ENCODE measurements around the gene TRPV6. TPM values are rescaled to one million over a fixed set of nuclear protein-coding genes. Genes with fewer than 3 reads are reported as not detected.
A peak's percentile ranks its signal among the peaks of the same experiment; 100 is the strongest.

Gene TRPV6
- total and polyA plus RNA-seq, 10 donors: 0.05 to 0.32 (median 0.25) TPM; not detected in 3

DNA sequence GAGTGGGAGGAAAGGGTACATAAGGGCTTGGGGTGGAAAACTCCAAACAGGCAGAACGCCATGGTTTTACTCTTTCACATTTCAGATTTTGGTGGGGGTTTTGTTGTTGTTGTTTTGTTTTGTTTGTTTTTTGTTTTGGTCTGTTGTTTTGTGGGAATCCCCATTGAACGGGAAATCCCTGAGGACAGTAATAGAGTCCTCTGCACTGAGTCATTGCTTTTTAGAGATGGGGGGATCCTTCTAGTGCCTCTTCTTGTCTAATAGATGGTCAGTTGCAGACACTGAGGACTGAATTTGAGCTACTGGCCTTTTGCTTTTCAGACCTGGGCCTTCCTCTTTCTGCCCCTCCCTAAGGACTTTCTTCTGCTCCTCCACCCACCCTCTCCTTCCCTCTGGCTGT lies 28.0 kb upstream of the TRPV6 start:
- Histone ChIP-seq H3K4me3 (no peak overlapping the region), H3K27me3 (replicated peaks in 1 of 7) (peaks cover 0 to 6% (median 0%) of the 10 kb centered on the region in 7 donors), H3K4me1 (peaks cover 0 to 18% (median 0%) of the 10 kb centered on the region in 6 donors), H3K27ac (no peak overlapping the region), H3K36me3 (no peaks in the 10 kb centered on the region), H3K9me3 (no peaks in the 10 kb centered on the region)
- intact Hi-C loops (cut with DNase I; ENCODE audit: low total_unique reads): no loop called here
- DNase-seq: no peak
- TF ChIP-seq, protein P1, sequence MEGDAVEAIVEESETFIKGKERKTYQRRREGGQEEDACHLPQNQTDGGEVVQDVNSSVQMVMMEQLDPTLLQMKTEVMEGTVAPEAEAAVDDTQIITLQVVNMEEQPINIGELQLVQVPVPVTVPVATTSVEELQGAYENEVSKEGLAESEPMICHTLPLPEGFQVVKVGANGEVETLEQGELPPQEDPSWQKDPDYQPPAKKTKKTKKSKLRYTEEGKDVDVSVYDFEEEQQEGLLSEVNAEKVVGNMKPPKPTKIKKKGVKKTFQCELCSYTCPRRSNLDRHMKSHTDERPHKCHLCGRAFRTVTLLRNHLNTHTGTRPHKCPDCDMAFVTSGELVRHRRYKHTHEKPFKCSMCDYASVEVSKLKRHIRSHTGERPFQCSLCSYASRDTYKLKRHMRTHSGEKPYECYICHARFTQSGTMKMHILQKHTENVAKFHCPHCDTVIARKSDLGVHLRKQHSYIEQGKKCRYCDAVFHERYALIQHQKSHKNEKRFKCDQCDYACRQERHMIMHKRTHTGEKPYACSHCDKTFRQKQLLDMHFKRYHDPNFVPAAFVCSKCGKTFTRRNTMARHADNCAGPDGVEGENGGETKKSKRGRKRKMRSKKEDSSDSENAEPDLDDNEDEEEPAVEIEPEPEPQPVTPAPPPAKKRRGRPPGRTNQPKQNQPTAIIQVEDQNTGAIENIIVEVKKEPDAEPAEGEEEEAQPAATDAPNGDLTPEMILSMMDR (IDR thresholded peaks at IDR 0.05 in 8 of 11, conservative IDR thresholded peaks at IDR 0.05 in 3 of 11): no peak
- TF ChIP-seq POLR2A (IDR thresholded peaks at IDR 0.05) (no peak), POLR2AphosphoS5 (IDR thresholded peaks at IDR 0.05) (no peak)
- WGBS, 5 donors: 69 to 93% (median 81%) methylated on average over 2 of the region's 2 CpGs

DNA sequence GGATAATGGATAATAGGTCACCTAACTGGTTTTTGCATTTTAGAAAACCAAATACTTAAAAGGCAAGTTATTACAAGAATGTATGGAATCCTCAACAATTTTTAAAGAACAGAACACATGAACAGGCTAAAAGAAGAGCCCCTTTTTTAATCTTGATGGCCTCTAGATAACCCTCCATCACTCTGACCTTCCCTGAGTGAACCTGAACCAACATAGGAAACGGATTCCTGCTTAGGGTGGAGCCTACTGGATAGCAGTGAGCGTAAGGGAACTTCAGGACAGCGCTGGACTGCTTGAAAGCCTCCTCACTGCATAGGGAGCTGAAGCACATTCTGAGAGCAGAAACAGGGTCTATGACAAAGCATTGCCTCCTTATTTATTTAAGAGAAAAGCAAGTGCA lies 27.5 kb upstream of the TRPV6 start:
- no peak for DNase-seq
- Histone ChIP-seq H3K36me3 (no peaks in the 10 kb centered on the region), H3K9me3 (no peaks in the 10 kb centered on the region), H3K4me3 (no peak overlapping the region), H3K27ac (no peak overlapping the region), H3K4me1 (peaks cover 0 to 18% (median 0%) of the 10 kb centered on the region in 6 donors), H3K27me3 (replicated peaks in 1 of 7) (peaks cover 0 to 10% (median 0%) of the 10 kb centered on the region in 7 donors)
- intact Hi-C loops (cut with DNase I; ENCODE audit: low total_unique reads): no loop called here
- 47 to 77% (median 69%) methylated on average over 3 of the region's 3 CpGs for WGBS, 5 donors
- TF ChIP-seq POLR2AphosphoS5 (IDR thresholded peaks at IDR 0.05): no peak
- TF ChIP-seq, protein P1 (IDR thresholded peaks at IDR 0.05 in 8 of 11, conservative IDR thresholded peaks at IDR 0.05 in 3 of 11): no peak

DNA sequence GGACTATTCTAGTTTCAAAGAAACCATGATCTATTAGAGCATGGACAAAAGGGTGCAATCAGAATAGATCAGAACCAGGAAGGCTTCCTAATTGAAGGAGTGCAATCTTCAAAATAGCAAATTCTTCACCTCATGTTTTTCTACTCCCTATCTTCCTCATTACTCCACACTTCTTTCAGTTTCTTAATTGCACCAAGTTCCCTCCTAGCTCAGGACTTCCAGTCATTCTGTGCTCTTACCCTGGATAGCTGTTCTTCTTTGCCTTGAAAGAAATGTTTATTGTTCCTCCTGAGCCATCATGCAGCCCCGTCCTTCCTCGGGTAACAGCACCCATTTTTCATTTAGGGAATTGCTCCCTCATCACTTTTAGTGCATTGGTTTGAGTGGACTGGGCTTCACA lies 24.9 kb upstream of the TRPV6 start:
- intact Hi-C loops (cut with DNase I; ENCODE audit: low total_unique reads): no loop called here
- Histone ChIP-seq H3K4me3 (no peak overlapping the region), H3K36me3 (no peaks in the 10 kb centered on the region), H3K9me3 (no peaks in the 10 kb centered on the region), H3K27me3 (replicated peaks in 1 of 7) (peaks cover 0 to 10% (median 0%) of the 10 kb centered on the region in 7 donors), H3K27ac (peak overlapping the region in 1 of 8 donors; percentile 36), H3K4me1 (peaks cover 0 to 18% (median 0%) of the 10 kb centered on the region in 6 donors)
- TF ChIP-seq POLR2A (IDR thresholded peaks at IDR 0.05): no peak
- TF ChIP-seq, protein P1 (IDR thresholded peaks at IDR 0.05 in 8 of 11, conservative IDR thresholded peaks at IDR 0.05 in 3 of 11): no peak
- no peak for TF ChIP-seq POLR2AphosphoS5 (IDR thresholded peaks at IDR 0.05)
- DNase-seq: no peak
- WGBS, 5 donors: 73 to 86% (median 78%) methylated on average over 2 of the region's 2 CpGs

DNA sequence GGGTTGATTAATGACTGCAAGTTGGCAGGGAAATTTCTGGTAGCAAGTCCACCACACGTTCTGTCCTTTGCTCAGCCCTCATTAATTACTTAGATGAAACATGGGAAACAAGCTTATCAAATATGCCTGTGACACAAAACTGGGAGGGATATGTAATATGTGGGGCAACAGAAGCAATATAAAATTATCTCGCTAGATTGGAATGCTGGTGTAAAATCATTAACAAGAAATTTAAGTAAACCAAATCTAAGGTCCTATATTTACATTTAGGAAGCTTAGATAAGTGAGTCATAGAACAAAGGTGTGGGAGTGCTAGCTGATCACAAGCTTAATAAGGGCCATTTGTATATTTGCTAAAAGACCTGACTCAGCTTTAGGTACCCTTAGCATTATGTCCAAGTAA lies 24.5 kb upstream of the TRPV6 start:
- peaks cover 0 to 10% (median 0%) of the 10 kb centered on the region in 7 donors for H3K27me3 ChIP-seq (replicated peaks in 1 of 7)
- intact Hi-C loops (cut with DNase I; ENCODE audit: low total_unique reads): no loop called here
- H3K27ac ChIP-seq: no peak overlapping the region
- 63 to 85% (median 77%) methylated on average over 2 of the region's 2 CpGs for WGBS, 5 donors
- H3K4me3 ChIP-seq: no peak overlapping the region
- no peaks in the 10 kb centered on the region for H3K36me3 ChIP-seq
- no peak for DNase-seq
- TF ChIP-seq POLR2A (IDR thresholded peaks at IDR 0.05) (no peak), POLR2AphosphoS5 (IDR thresholded peaks at IDR 0.05) (no peak)
- TF ChIP-seq, protein P1 (IDR thresholded peaks at IDR 0.05 in 8 of 11, conservative IDR thresholded peaks at IDR 0.05 in 3 of 11): no peak
- peaks cover 0 to 3% (median 2%) of the 10 kb centered on the region in 8 donors for H3K9me3 ChIP-seq
- H3K4me1 ChIP-seq: peaks cover 0 to 18% (median 0%) of the 10 kb centered on the region in 6 donors
